H1 (cell line): ENCODE measurements around the gene COMT. TPM values are rescaled to one million over a fixed set of nuclear protein-coding genes. Genes with fewer than 3 reads are reported as not detected.

Experiments used
- CTCF ChIA-PET: fragments of 300-600 bp; sonication (Branson Sonifier 250); formaldehyde crosslinking; loops from one replicate; lab custom pipeline; 2021; ENCODE audit not compliant: partially characterized antibody; lab: Charles Lee
- POLR2A ChIA-PET: fragments of 300-600 bp; sonication (Branson Sonifier 250); formaldehyde crosslinking; loops from one replicate; lab custom pipeline; 2021; ENCODE audit warnings: inconsistent platforms; ENCODE audit not compliant: partially characterized antibody; lab: Charles Lee
- DNase-seq, 2 experiments: peaks; one replicate each; pipeline versions ENCODE4 v3.0.0 to v3.0.0-alpha.2; 2010 to 2022; ENCODE audit warnings: low spot score in 2 of 2, low read depth in 1 of 2, mixed read lengths in 1 of 2
- FAIRE-seq: peaks from 2 replicates; lab custom pipeline; 2011; peaks lifted over from hg19 to GRCh38; lab: Jason Lieb, UNC
- H2AFZ ChIP-seq: 2 replicates; pipeline ENCODE4 v1.8.1; 2012; ENCODE audit warnings: low read length, inconsistent platforms
- H2AK5ac ChIP-seq: 2 replicates; pipeline ENCODE4 v1.6.1; 2013; ENCODE audit warnings: low read depth, low read length
- H2BK120ac ChIP-seq: replicated peaks from 2 replicates; pipeline ENCODE3; 2013; ENCODE audit warnings: low read depth, low read length, inconsistent platforms
- H2BK12ac ChIP-seq: 2 replicates; pipeline ENCODE4 v1.6.1; 2013; ENCODE audit warnings: low read depth, low read length
- H2BK15ac ChIP-seq: 2 replicates; pipeline ENCODE4 v1.6.1; 2013; ENCODE audit warnings: low read length
- H2BK20ac ChIP-seq: 2 replicates; pipeline ENCODE4 v1.6.1; 2013; ENCODE audit warnings: low read length
- H2BK5ac ChIP-seq: 2 replicates; pipeline ENCODE4 v1.6.1; 2013; ENCODE audit warnings: low read depth, low read length
- H3K14ac ChIP-seq: 2 replicates; pipeline ENCODE4 v1.6.1; 2013; ENCODE audit warnings: inconsistent platforms; ENCODE audit not compliant: insufficient read length
- H3K18ac ChIP-seq: 2 replicates; pipeline ENCODE4 v1.6.1; 2013; ENCODE audit warnings: low read length; ENCODE audit errors: extremely low read depth
- H3K23ac ChIP-seq: 2 replicates; pipeline ENCODE4 v1.6.1; 2013; ENCODE audit warnings: inconsistent platforms; ENCODE audit not compliant: insufficient read length
- H3K23me2 ChIP-seq: 2 replicates; pipeline ENCODE4 v1.6.1; 2013; ENCODE audit warnings: low read depth, low read length
- H3K27ac ChIP-seq: 2 replicates; pipeline ENCODE4 v1.6.1; 2011; ENCODE audit warnings: low read depth, low read length, inconsistent platforms
- H3K27me3 ChIP-seq, 4 experiments: replicated peaks in 1 of 4; 1 replicate in 1 of 4; 2 replicates in 3 of 4; pipeline versions ENCODE4 v1.6.1 to v1.8.1; 2011 to 2013; ENCODE audit warnings: low read length in 3 of 4, mild to moderate bottlenecking in 3 of 4, inconsistent platforms in 2 of 4, mixed read lengths in 2 of 4, moderate library complexity in 1 of 4; ENCODE audit not compliant: control insufficient read depth in 3 of 4, insufficient read depth in 3 of 4; ENCODE audit errors: extremely low read depth in 1 of 4
- H3K36me3 ChIP-seq, 4 experiments: 2 replicates each; pipeline versions ENCODE4 v1.6.1 to v1.8.1; 2011 to 2013; ENCODE audit warnings: mild to moderate bottlenecking in 4 of 4, low read length in 3 of 4, moderate library complexity in 2 of 4, control low read depth in 1 of 4, inconsistent platforms in 1 of 4; ENCODE audit not compliant: insufficient read depth in 4 of 4, control insufficient read depth in 2 of 4
- H3K4ac ChIP-seq: replicated peaks from 2 replicates; pipeline ENCODE3; 2013; ENCODE audit warnings: low read length, low read depth, mixed read lengths, inconsistent platforms; ENCODE audit not compliant: insufficient read length
- H3K4me1 ChIP-seq, 4 experiments: replicated peaks in 1 of 4; 1 replicate in 1 of 4; 2 replicates in 3 of 4; pipeline versions ENCODE4 v1.6.1 to v1.8.1; 2011 to 2013; ENCODE audit warnings: low read length in 3 of 4, inconsistent platforms in 2 of 4, mixed read lengths in 1 of 4; ENCODE audit not compliant: insufficient read depth in 4 of 4, control insufficient read depth in 3 of 4
- H3K4me2 ChIP-seq, 2 experiments: 2 replicates each; pipeline versions ENCODE4 v1.6.1 to v1.8.1; 2011 to 2013; ENCODE audit warnings: low read depth in 2 of 2, low read length in 2 of 2, control low read depth in 1 of 2, inconsistent platforms in 1 of 2, mild to moderate bottlenecking in 1 of 2; ENCODE audit not compliant: insufficient read depth in 1 of 2
- H3K4me3 ChIP-seq, 4 experiments: fragments of 200-600, 300-600 bp in 1 of 4; sonication (generic), shearing (Covaris generic), sonication (Bioruptor Twin) in 1 of 4; 2 replicates each; pipeline versions ENCODE4 v1.5.1 to v1.8.1; 2011 to 2016; ENCODE audit warnings: low read length in 4 of 4, low read depth in 3 of 4, control low read depth in 2 of 4, inconsistent platforms in 2 of 4, mild to moderate bottlenecking in 2 of 4, mixed read lengths in 1 of 4, moderate library complexity in 1 of 4; ENCODE audit not compliant: insufficient read depth in 2 of 4; ENCODE audit errors: extremely low read depth in 1 of 4
- H3K56ac ChIP-seq: replicated peaks from 2 replicates; pipeline ENCODE3; 2013; ENCODE audit warnings: low read depth, mild to moderate bottlenecking, mixed read lengths, low read length, inconsistent platforms; ENCODE audit not compliant: insufficient read length
- H3K79me1 ChIP-seq: 2 replicates; pipeline ENCODE4 v1.6.1; 2013; ENCODE audit warnings: low read depth, low read length, control low read depth
- H3K79me2 ChIP-seq, 2 experiments: 2 replicates each; pipeline versions ENCODE4 v1.6.1 to v1.8.1; 2012 to 2013; ENCODE audit warnings: low read length in 2 of 2, mild to moderate bottlenecking in 2 of 2, inconsistent platforms in 1 of 2; ENCODE audit not compliant: insufficient read depth in 2 of 2, control insufficient read depth in 1 of 2
- H3K9ac ChIP-seq, 4 experiments: replicated peaks in 1 of 4; 1 replicate in 1 of 4; 2 replicates in 3 of 4; pipeline versions ENCODE4 v1.6.1 to v1.8.1; 2011 to 2013; ENCODE audit warnings: low read depth in 3 of 4, low read length in 3 of 4, control low read depth in 2 of 4, mild to moderate bottlenecking in 2 of 4, moderate library complexity in 2 of 4, inconsistent platforms in 1 of 4; ENCODE audit errors: extremely low read depth in 1 of 4
- H3K9me3 ChIP-seq, 2 experiments: 2 replicates each; pipeline versions ENCODE4 v1.6.1 to v1.8.1; 2012 to 2013; ENCODE audit warnings: mild to moderate bottlenecking in 2 of 2, moderate library complexity in 2 of 2, control low read depth in 1 of 2, inconsistent platforms in 1 of 2, low read depth in 1 of 2, low read length in 1 of 2, mixed read lengths in 1 of 2; ENCODE audit not compliant: insufficient read depth in 2 of 2
- H4K20me1 ChIP-seq, 2 experiments: replicated peaks in 1 of 2; 2 replicates each; pipeline versions ENCODE3 to v1.8.1; 2011 to 2013; ENCODE audit warnings: inconsistent platforms in 2 of 2, low read length in 2 of 2, mild to moderate bottlenecking in 1 of 2; ENCODE audit not compliant: insufficient read depth in 2 of 2, control insufficient read depth in 1 of 2
- H4K5ac ChIP-seq: 2 replicates; pipeline ENCODE4 v1.6.1; 2013; ENCODE audit warnings: low read length, low read depth, mixed read lengths, inconsistent platforms; ENCODE audit not compliant: insufficient read length
- H4K8ac ChIP-seq: 2 replicates; pipeline ENCODE4 v1.8.0; 2013; ENCODE audit warnings: mild to moderate bottlenecking, moderate library complexity, low read length, inconsistent platforms; ENCODE audit not compliant: insufficient read depth; ENCODE audit errors: extremely low read depth
- H4K91ac ChIP-seq: replicated peaks from 2 replicates; pipeline ENCODE3; 2013; ENCODE audit warnings: low read length, mixed read lengths, inconsistent platforms; ENCODE audit not compliant: insufficient read length
- BCL11A ChIP-seq, 2 experiments: IDR thresholded peaks; one replicate each; pipeline ENCODE4 v1.6.1; 2011; ENCODE audit warnings: low read depth in 2 of 2, low read length in 2 of 2, mild to moderate bottlenecking in 2 of 2
- CBX5 ChIP-seq: fragments of 300-800, 300-1000 bp; sonication (generic); IDR thresholded peaks from 2 replicates; pipeline ENCODE4 v1.7.1; 2016; ENCODE audit warnings: antibody characterized with exemption, low read length, low read depth
- EP300 ChIP-seq, 2 experiments: IDR thresholded peaks; 1 replicate in 1 of 2; 2 replicates in 1 of 2; pipeline ENCODE4 v1.6.1; 2011 to 2012; ENCODE audit warnings: low read depth in 2 of 2, low read length in 2 of 2, mild to moderate bottlenecking in 2 of 2, borderline replicate concordance in 1 of 2, inconsistent platforms in 1 of 2, moderate library complexity in 1 of 2
- EZH2 ChIP-seq: fragments of 200-600 bp; sonication (generic); IDR thresholded peaks from 2 replicates; pipeline ENCODE4 v1.7.1; 2012; ENCODE audit warnings: low read depth, mild to moderate bottlenecking, moderate library complexity, low read length, inconsistent platforms; ENCODE audit not compliant: severe bottlenecking
- GABPA ChIP-seq: IDR thresholded peaks from 2 replicates; pipeline ENCODE4 v1.6.1; 2011; ENCODE audit warnings: mild to moderate bottlenecking, low read length, moderate library complexity, borderline replicate concordance; ENCODE audit not compliant: insufficient read depth
- POU5F1 ChIP-seq: IDR thresholded peaks from 2 replicates; pipeline ENCODE4 v1.6.1; 2011; ENCODE audit warnings: low read depth, mild to moderate bottlenecking, low read length, moderate library complexity
- RXRA ChIP-seq: IDR thresholded peaks from 2 replicates; pipeline ENCODE4 v1.6.1; 2011; ENCODE audit warnings: low read depth, mild to moderate bottlenecking, low read length, moderate library complexity; ENCODE audit not compliant: insufficient read depth
- WGBS, 2 experiments: shearing (Covaris generic) in 1 of 2; methylation state at CpG; one replicate each; pipeline versions ENCODE4 v1.1.6 to v1.1.7; 2013 to 2015; ENCODE audit warnings: low lambda C conversion rate in 2 of 2, mixed read lengths in 2 of 2, inconsistent platforms in 1 of 2, low coverage in 1 of 2, missing lambda C conversion rate in 1 of 2; ENCODE audit not compliant: insufficient replicate concordance in 2 of 2, insufficient coverage in 1 of 2, insufficient read length in 1 of 2; ENCODE audit errors: extremely low coverage in 1 of 2, missing lambda C conversion rate in 1 of 2; 5-methylcytosine and 5-hydroxymethylcytosine counted together
- polyA plus RNA-seq, 7 experiments: library from polyadenylated mRNA; depleted of rRNA in 3 of 7; stranded (reverse) in 5 of 7; unstranded in 2 of 7; fragments of >200 nt in 5 of 7; fragments of 200-250 nt in 2 of 7; gene quantifications; 1 replicate in 5 of 7; 2 replicates in 1 of 7; 4 replicates in 1 of 7; pipeline versions ENCODE4 v1.2.1 to v1.2.3, GENCODE V29; 2011 to 2013; ENCODE audit warnings: missing spikeins in 2 of 7, mixed read lengths in 2 of 7
- total RNA-seq: library from RNA; stranded (reverse); fragmentation: NEBNext Ultra II Directional; extraction: Animal tissue kit (Norgen Biotek cat#: 25700); gene quantifications from 2 replicates; pipeline ENCODE4 v1.2.1, GENCODE V29; 2021

COMT gene
- total and polyA plus RNA-seq, 2 of the 8 experiments (the other 6 are each of a cell fraction or from before 2014, with no cell fraction given), result 15.2 to 33.7 TPM

DNA sequence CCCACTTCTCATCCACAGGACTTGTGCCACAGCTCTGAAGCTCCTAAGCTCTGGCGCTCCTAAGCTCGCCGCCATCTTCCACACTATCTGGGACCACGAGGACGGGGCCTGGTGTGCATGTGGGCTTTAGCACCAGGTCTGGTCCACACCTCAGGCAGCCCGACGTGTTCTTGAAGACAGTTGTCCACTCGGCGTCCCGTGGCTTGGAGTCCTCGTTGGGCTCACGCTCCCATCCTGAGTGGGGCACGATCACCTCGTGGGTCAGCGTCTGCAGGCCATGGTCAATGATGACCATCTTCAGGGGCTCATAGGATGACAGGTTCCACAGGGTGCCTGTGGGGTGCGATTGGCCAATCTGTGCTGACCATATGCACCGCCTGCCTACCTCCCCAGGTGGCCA lies 37.2 kb downstream of the COMT start:
- POLR2A ChIA-PET, result interaction anchor here (0.7 to 1.3 kb wide), 3 partner anchors 13 to 134 kb away, joined by 3 read pairs; no protein-coding TSS in a partner anchor
- FAIRE-seq, result no peak

More for the DNA sequence above, 37.2 kb downstream of the COMT start:
- Histone ChIP-seq H3K18ac (no peak overlapping the region), H3K36me3 (peaks cover 2 to 36% (median 9%) of the 10 kb centered on the region in 4 experiments; a peak in 7 of 8 replicates), H3K14ac (no peak overlapping the region), H2BK5ac (no peak overlapping the region), H3K23ac (no peak overlapping the region), H3K4ac (no peak overlapping the region), H3K56ac (no peak overlapping the region), H3K79me1 (peaks cover 8% of the 10 kb centered on the region), H2BK12ac (no peak overlapping the region), H3K9me3 (no peaks in the 10 kb centered on the region), H4K91ac (no peak overlapping the region), H3K23me2 (no peaks in the 10 kb centered on the region; the same call in 1 of the 2 replicates), H2BK120ac (no peak overlapping the region), H2BK20ac (no peak overlapping the region), H2BK15ac (no peak overlapping the region), H3K4me1 (peaks cover 3 to 15% (median 13%) of the 10 kb centered on the region in 4 experiments; a peak in 6 of 7 replicates), H3K27me3 (no peaks in the 10 kb centered on the region), H4K5ac (no peak overlapping the region), H3K79me2 (no peaks in the 10 kb centered on the region; a peak in 1 of 4 replicates), H2AK5ac (no peak overlapping the region), H3K9ac (no peak overlapping the region), H3K27ac (no peak overlapping the region), H3K4me2 (no peak overlapping the region), H3K4me3 (no peak overlapping the region), H2AFZ (no peak overlapping the region), H4K8ac (0 out of 2 replicates have a peak overlapping the region, but pooled peaks have one; percentile 53), H4K20me1 (peaks cover 6 to 25% of the 10 kb centered on the region in 2 experiments)
- DNase-seq, result no peak
- 91% methylated on average over 17 of the region's 17 CpGs; no CpG with 5 or more reads in 1 of the 2 experiments for WGBS, 2 experiments
- TF ChIP-seq CBX5, result no peak
- TF ChIP-seq POU5F1, result no peak
- TF ChIP-seq EZH2, result no peak
- TF ChIP-seq RXRA, result no peak
- TF ChIP-seq BCL11A (IDR thresholded peaks at IDR 0.05; ENCODE audit: low read depth in 2 of 2, low read length in 2 of 2), result no peak
- TF ChIP-seq GABPA, result no peak
- TF ChIP-seq EP300 (IDR thresholded peaks at IDR 0.05; ENCODE audit: borderline replicate concordance in 1 of 2, low read depth in 2 of 2, low read length in 2 of 2), result no peak
- CTCF ChIA-PET, result interaction anchor here (0.8 to 2.6 kb wide), 8 partner anchors 8 to 114 kb away, joined by 3 to 20 read pairs (median 4); no protein-coding TSS in a partner anchor
